Mucosa of descending colon (tissue), 3 donors: Measurements from ENCODE around the gene SLC25A24. TPM values are rescaled to one million over a fixed set of nuclear protein-coding genes. Genes with fewer than 3 reads are reported as not detected.

Source experiments
- ATAC-seq: fragments of 200-7000 bp; cut with Tn5 transposase; one replicate; pipeline ENCODE4 v1.9.1; 2020; ENCODE audit warnings: mild to moderate bottlenecking, moderate library complexity
- DNase-seq, 3 donors: peaks; one replicate each; pipeline ENCODE4 v3.0.0-alpha.2; 2020
- H3K36me3 ChIP-seq: fragments of 200-600 bp; one replicate; pipeline ENCODE4 v1.8.0; 2021; ENCODE audit warnings: low read depth, mild to moderate bottlenecking
- H3K4me1 ChIP-seq: fragments of 200-600 bp; one replicate; pipeline ENCODE4 v1.8.0; 2021; ENCODE audit warnings: low read depth, mild to moderate bottlenecking
- H3K4me3 ChIP-seq: fragments of 200-600 bp; one replicate; pipeline ENCODE4 v1.8.0; 2021; ENCODE audit warnings: mild to moderate bottlenecking
- H3K9me3 ChIP-seq: fragments of 200-600 bp; one replicate; pipeline ENCODE4 v1.8.0; 2021; ENCODE audit warnings: mild to moderate bottlenecking
- intact Hi-C, 2 donors: fragments of 100-400 bp; cut with DNase I in 1 of 2; cut with micrococcal nuclease in 1 of 2; formaldehyde crosslinking; loops; one replicate each; pipeline versions ENCODE4 v1.11.0 to v1.11.1; 2022; cut with DNase I, micrococcal nuclease
- total RNA-seq, 3 donors: library from RNA; stranded (reverse); fragmentation: NEBNext Ultra II Directional in 2 of 3; extraction: Animal tissue kit (Norgen Biotek cat#: 25700) in 2 of 3; gene quantifications; one replicate each; pipeline versions ENCODE4 v1.2.1 to v1.2.4, GENCODE V29; 2021 to 2023
- TF ChIP-seq, protein P1 (sequence below): fragments of 200-600 bp; IDR thresholded peaks from one replicate; pipeline ENCODE4 v1.8.0; 2022; ENCODE audit warnings: antibody characterized with exemption, mild to moderate bottlenecking
- donor health status: DM: no; HTN: no; CAD: no; lungs with moderate emphysema.
- donor health status: DM: no; HTN: no; CAD: no.
- donor health status: DM: no; HTN: yes; CAD: no.

Gene SLC25A24
- total RNA-seq, 3 donors from 2014 or later, result 38.1 to 81.2 (median 66.7) TPM

DNA sequence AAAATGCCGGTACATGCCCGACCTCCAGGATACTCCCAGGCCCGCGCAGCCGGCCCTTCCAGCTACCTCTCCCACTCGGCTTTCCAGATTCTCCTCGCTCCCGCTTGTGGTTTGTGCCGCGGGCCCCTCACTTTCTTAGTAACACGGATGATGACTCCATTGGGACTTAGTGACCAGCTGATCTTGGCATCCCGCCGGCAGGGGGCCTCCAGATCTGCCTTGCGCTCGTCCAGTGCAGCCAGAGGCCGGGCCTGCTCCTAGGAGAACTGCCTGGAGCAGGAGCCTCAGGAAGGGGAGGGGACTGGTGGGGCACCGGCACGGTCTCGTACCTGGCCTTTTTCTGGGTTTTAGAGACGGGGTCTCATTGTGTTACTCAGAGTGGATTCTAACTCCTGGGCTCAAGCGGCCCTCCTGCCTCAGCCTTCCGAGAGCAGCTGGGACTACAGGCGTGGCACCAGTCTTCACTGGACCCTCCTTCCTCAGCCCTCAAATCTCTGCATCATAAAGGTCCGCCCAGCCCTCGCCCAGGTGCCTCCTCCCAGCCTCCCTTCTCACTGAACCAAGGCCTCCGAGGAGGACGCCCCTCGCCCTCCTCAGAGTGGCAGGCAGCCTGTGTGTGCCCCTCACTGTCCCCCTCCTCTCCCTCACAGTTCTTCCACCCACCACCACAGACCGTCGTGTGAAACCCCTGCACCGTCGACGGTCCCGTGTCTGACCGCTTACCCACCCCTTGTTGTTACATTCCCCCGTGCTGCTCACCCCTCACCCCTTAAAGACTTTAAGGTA lies 78.6 kb downstream of the SLC25A24 start:
- H3K4me3 ChIP-seq, result no peak overlapping the region
- no peak for DNase-seq
- TF ChIP-seq, protein P1, sequence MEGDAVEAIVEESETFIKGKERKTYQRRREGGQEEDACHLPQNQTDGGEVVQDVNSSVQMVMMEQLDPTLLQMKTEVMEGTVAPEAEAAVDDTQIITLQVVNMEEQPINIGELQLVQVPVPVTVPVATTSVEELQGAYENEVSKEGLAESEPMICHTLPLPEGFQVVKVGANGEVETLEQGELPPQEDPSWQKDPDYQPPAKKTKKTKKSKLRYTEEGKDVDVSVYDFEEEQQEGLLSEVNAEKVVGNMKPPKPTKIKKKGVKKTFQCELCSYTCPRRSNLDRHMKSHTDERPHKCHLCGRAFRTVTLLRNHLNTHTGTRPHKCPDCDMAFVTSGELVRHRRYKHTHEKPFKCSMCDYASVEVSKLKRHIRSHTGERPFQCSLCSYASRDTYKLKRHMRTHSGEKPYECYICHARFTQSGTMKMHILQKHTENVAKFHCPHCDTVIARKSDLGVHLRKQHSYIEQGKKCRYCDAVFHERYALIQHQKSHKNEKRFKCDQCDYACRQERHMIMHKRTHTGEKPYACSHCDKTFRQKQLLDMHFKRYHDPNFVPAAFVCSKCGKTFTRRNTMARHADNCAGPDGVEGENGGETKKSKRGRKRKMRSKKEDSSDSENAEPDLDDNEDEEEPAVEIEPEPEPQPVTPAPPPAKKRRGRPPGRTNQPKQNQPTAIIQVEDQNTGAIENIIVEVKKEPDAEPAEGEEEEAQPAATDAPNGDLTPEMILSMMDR, result no peak
- ATAC-seq, result no peak
- no peaks in the 10 kb centered on the region for H3K36me3 ChIP-seq
- no peaks in the 10 kb centered on the region for H3K4me1 ChIP-seq
- no peaks in the 10 kb centered on the region for H3K9me3 ChIP-seq
- intact Hi-C loops, result no loop called here

DNA sequence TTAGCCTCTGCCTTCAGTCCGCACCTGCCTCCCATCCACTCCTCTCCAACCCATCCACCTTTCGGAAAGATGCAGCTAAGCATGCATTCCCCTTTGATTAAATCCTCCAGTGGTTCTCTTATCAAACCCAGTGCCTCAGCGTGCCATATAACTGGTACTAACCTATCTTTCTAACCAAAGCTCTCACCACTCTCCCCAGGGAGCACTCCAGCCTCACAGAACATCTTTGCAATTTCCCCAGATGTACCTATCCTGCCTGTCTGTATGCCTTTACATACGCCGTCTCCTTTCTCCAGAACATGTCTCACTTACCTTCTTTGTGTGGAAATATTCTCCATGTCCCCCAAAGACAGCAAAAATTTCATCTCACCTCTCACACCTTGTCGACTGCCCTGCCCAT lies 80.0 kb downstream of the SLC25A24 start:
- intact Hi-C loops, result no loop called here
- no peaks in the 10 kb centered on the region for H3K36me3 ChIP-seq
- no peak overlapping the region for H3K4me3 ChIP-seq
- no peak for DNase-seq
- TF ChIP-seq, protein P1, result no peak
- no peaks in the 10 kb centered on the region for H3K4me1 ChIP-seq
- no peaks in the 10 kb centered on the region for H3K9me3 ChIP-seq
- ATAC-seq, result no peak

DNA sequence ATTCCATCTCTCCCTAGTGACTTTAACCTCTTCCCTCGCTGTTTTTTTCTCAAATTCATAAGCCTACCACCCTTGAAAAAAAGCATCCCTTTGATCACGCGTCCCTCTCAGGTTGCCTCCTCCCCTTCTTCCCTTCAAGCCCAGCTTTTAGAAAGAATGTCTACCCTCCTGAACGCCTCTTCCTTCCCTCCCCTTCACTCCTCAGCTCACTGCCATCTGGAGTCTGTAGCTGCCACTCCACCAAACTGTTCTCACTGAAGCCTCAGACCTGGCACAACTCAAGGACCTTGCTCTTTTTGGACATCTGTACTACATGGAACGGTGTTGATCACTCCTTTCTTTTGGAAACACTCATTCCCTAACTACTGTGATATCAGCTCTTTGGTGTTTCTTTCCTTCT lies 80.6 kb downstream of the SLC25A24 start:
- Histone ChIP-seq H3K36me3 (no peaks in the 10 kb centered on the region), H3K4me1 (no peaks in the 10 kb centered on the region), H3K4me3 (no peak overlapping the region), H3K9me3 (no peaks in the 10 kb centered on the region)
- DNase-seq (no peak), ATAC-seq (no peak)
- intact Hi-C loops, result no loop called here
- TF ChIP-seq, protein P1, result no peak

DNA sequence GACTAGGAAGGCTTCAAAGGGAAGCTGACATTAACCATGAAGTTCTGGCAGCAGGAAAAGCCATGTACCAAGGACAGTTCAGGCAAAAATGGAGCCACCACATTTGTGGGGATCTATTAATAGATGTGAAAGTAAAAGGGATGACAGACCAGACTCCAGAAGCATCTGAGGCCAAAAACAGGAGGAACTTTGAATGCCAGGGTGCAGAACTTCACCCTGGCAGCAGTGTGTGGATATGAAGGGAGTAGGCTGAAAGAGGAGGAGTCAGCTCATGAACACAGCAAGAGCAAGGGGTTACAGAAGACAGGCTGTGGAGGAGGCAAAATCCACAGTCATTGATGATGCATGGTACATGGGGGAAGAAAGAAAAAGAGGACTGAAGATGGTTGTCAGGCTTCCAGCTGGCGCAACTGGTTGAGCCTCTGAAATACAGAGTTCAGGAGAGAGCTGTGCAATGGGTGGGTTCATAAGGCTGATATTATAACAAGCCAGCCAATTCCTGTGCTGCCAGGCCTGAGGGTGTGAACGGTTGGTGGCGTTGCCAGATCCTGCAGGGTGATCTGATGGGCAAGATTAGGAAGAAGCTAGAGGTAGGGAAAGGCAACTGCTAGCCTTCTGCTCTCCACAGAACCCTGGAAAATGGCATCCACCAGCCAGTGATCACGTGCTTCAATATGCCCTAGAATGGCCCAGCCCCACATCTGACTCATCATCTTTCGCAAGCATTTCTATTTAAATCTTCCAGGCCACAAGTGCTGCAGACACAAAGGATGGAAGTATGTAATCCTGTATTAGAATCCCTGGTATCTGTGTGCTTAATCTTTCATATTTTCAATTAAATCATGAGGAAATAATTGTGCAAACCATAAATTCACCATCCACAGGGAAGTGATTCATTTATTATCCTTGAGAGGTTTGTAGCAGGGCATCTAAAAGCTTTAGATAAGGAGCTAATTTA lies 81.9 kb downstream of the SLC25A24 start:
- ATAC-seq (no peak), DNase-seq (no peak)
- no peaks in the 10 kb centered on the region for H3K4me1 ChIP-seq
- TF ChIP-seq, protein P1, result no peak
- no peaks in the 10 kb centered on the region for H3K36me3 ChIP-seq
- H3K4me3 ChIP-seq, result no peak overlapping the region
- intact Hi-C loops, result no loop called here
- no peaks in the 10 kb centered on the region for H3K9me3 ChIP-seq

DNA sequence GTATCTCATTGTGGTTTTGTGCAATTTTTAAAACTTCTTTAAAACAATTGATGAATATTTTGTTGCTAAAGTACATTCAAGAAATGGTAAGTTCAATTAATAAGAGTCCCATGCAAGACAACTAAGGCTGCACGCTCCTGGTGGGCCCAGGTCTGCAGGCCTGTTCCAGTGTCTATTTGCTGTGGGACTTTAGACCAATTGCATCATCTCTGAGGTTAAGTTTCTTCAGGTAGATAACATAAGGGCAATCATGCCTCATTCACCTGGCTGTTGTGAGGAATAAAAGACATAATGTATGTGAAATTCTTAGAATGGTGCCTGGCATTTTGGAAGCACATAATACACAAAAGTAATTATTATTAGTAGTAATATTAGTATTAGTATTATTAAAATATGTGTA lies 82.9 kb downstream of the SLC25A24 start:
- H3K4me1 ChIP-seq, result no peaks in the 10 kb centered on the region
- TF ChIP-seq, protein P1, result no peak
- H3K36me3 ChIP-seq, result no peaks in the 10 kb centered on the region
- H3K4me3 ChIP-seq, result no peak overlapping the region
- no peaks in the 10 kb centered on the region for H3K9me3 ChIP-seq
- no peak for DNase-seq
- ATAC-seq, result no peak
- intact Hi-C loops, result no loop called here
